ENCODE results near the gene MIA2.

- TF ChIP-seq CTCF (IDR thresholded peaks at IDR 0.05) (no peak), POLR2A (IDR thresholded peaks at IDR 0.05) (peak in 1 of 2 donors; percentile 16)
Observed at GRCh38 chr14:39432619-39433451, 199.1 kb downstream of the MIA2 start.

All from vagina (tissue), 2 donors.